Uterus (tissue), 4 donors: Measurements from ENCODE around the gene ZNF618. TPM values are rescaled to one million over a fixed set of nuclear protein-coding genes. Genes with fewer than 3 reads are reported as not detected.

Source experiments
- DNase-seq, 2 donors: peaks; one replicate each; pipeline ENCODE4 v3.0.0-alpha.2; 2019 to 2020
- H3K27ac ChIP-seq, 2 donors: fragments of 200-600 bp; sonication (generic); 1 replicate in 1 of 2; 2 replicates in 1 of 2; pipeline ENCODE4 v1.5.1; 2016 to 2018
- H3K27me3 ChIP-seq, 2 donors: fragments of 200-600 bp; sonication (generic); one replicate each; pipeline ENCODE4 v1.5.1; 2018 to 2019; ENCODE audit warnings: control low read depth in 1 of 2
- H3K36me3 ChIP-seq, 2 donors: fragments of 200-600 bp; sonication (generic); one replicate each; pipeline ENCODE4 v1.5.1; 2019; ENCODE audit warnings: control low read depth in 1 of 2
- H3K4me1 ChIP-seq, 2 donors: fragments of 200-600 bp; sonication (generic); one replicate each; pipeline ENCODE4 v1.5.1; 2018 to 2019; ENCODE audit warnings: control low read depth in 1 of 2
- H3K4me3 ChIP-seq, 2 donors: fragments of 200-600 bp; sonication (generic); 1 replicate in 1 of 2; 2 replicates in 1 of 2; pipeline ENCODE4 v1.5.1; 2018 to 2019; ENCODE audit warnings: mild to moderate bottlenecking in 1 of 2
- H3K9me3 ChIP-seq, 2 donors: fragments of 200-600 bp; sonication (generic); one replicate each; pipeline ENCODE4 v1.5.1; 2019; ENCODE audit warnings: control low read depth in 1 of 2
- POLR2A ChIP-seq, 2 donors: fragments of 450-650 bp; IDR thresholded peaks; one replicate each; pipeline ENCODE4 v1.6.1; 2016; ENCODE audit warnings: antibody characterized with exemption in 2 of 2, mild to moderate bottlenecking in 1 of 2, moderate library complexity in 1 of 2
- intact Hi-C: fragments of 100-400 bp; cut with DNase I; formaldehyde crosslinking; loops from one replicate; pipeline ENCODE4 v1.15.1; 2023; ENCODE audit warnings: low total_unique reads
- total RNA-seq, 4 donors: library from RNA; depleted of rRNA in 3 of 4; stranded (reverse); fragments of >200 nt in 3 of 4; gene quantifications; one replicate each; pipeline versions ENCODE4 v1.1.0 to v1.2.4, GENCODE V29; 2014 to 2023
- TF ChIP-seq, protein P1 (sequence below), 4 experiments: fragments of 200-600 bp in 2 of 4; fragments of 450-650 bp in 2 of 4; sonication (generic) in 2 of 4; IDR thresholded peaks; one replicate each; pipeline ENCODE4 v1.5.1; 2016 to 2019; ENCODE audit warnings: antibody characterized with exemption in 4 of 4, mild to moderate bottlenecking in 2 of 4, moderate library complexity in 1 of 4
- donor health status: DM: yes; HTN: yes; CAD: no.

The ZNF618 gene
- total RNA-seq, 4 donors from 2014 or later: 3.8 to 24.2 (median 12.3) TPM

DNA sequence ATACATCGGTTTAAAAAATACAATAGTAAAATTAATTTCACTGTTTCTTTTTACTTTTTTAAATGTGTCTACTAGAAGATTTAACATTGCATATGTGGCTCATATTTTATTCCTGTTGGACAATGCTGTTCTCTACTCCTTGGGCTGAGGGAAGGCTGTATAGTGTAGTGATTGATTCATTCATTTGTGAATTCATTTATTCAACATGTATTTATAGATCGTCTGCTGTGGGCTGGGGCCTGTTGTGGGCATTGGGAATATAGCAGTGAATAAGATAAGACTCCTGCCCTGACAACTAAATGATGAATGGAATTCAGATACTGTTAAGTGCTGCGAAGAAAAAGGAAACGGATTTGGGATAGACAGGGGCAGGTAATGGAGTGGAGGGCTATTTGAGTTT is 55.7 kb downstream of the ZNF618 start:
- no peak overlapping the region for H3K27ac ChIP-seq
- H3K36me3 ChIP-seq: no peaks in the 10 kb centered on the region
- TF ChIP-seq, protein P1, sequence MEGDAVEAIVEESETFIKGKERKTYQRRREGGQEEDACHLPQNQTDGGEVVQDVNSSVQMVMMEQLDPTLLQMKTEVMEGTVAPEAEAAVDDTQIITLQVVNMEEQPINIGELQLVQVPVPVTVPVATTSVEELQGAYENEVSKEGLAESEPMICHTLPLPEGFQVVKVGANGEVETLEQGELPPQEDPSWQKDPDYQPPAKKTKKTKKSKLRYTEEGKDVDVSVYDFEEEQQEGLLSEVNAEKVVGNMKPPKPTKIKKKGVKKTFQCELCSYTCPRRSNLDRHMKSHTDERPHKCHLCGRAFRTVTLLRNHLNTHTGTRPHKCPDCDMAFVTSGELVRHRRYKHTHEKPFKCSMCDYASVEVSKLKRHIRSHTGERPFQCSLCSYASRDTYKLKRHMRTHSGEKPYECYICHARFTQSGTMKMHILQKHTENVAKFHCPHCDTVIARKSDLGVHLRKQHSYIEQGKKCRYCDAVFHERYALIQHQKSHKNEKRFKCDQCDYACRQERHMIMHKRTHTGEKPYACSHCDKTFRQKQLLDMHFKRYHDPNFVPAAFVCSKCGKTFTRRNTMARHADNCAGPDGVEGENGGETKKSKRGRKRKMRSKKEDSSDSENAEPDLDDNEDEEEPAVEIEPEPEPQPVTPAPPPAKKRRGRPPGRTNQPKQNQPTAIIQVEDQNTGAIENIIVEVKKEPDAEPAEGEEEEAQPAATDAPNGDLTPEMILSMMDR (IDR thresholded peaks at IDR 0.05): no peak
- no peak for TF ChIP-seq POLR2A (IDR thresholded peaks at IDR 0.05)
- no peak overlapping the region for H3K4me3 ChIP-seq
- DNase-seq: no peak
- no peaks in the 10 kb centered on the region for H3K9me3 ChIP-seq
- no peaks in the 10 kb centered on the region for H3K4me1 ChIP-seq
- no peaks in the 10 kb centered on the region for H3K27me3 ChIP-seq
- intact Hi-C loops: no loop called here

DNA sequence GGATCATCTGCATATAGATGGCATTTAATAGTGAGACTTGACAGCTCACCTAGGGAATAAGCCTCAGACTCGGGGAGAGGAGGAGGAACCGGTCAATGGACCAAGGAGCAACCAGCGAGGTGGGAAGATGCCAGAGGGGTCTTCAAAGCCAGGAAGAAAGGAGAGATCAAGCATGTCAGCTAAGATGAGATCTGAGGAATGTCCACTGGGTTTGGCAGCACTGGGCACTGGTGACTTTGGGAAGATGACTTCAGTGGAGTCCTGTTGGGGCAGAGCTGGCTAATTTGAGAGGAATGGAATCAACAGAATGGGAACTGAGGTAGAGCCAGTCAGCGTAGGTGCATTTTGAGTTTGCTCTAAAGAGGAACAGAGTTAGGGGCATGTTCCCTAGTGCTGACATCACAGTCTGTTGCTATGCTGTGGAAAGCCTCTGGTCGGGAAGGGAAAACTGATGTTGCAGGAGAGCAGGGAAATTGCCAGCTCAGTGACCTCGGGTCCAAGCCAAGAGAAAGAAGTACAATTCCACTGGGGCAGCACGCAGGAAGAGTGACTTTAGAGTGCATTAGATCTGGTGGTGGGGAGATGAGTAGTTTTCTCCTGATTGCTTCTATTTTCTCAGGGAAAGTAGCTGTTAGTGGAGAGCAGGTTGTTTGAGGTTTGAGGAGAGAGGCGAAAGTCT is 56.9 kb downstream of the ZNF618 start:
- H3K27ac ChIP-seq: no peak overlapping the region
- no peaks in the 10 kb centered on the region for H3K36me3 ChIP-seq
- no peak for TF ChIP-seq POLR2A (IDR thresholded peaks at IDR 0.05)
- TF ChIP-seq, protein P1 (IDR thresholded peaks at IDR 0.05): no peak
- no peak for DNase-seq
- H3K27me3 ChIP-seq: no peaks in the 10 kb centered on the region
- no peak overlapping the region for H3K4me3 ChIP-seq
- no peaks in the 10 kb centered on the region for H3K9me3 ChIP-seq
- intact Hi-C loops: no loop called here
- H3K4me1 ChIP-seq: no peaks in the 10 kb centered on the region

- H3K4me1 ChIP-seq: no peaks in the 10 kb centered on the region
- no peaks in the 10 kb centered on the region for H3K9me3 ChIP-seq
- H3K27me3 ChIP-seq: no peaks in the 10 kb centered on the region
- intact Hi-C loops: no loop called here
- no peak overlapping the region for H3K27ac ChIP-seq
- no peak for TF ChIP-seq POLR2A (IDR thresholded peaks at IDR 0.05)
- TF ChIP-seq, protein P1 (IDR thresholded peaks at IDR 0.05): no peak
- H3K36me3 ChIP-seq: no peaks in the 10 kb centered on the region
- H3K4me3 ChIP-seq: no peak overlapping the region
- no peak for DNase-seq
Measured at GRCh38 chr9:113933671-113934070, 57.6 kb downstream of the ZNF618 start.

DNA sequence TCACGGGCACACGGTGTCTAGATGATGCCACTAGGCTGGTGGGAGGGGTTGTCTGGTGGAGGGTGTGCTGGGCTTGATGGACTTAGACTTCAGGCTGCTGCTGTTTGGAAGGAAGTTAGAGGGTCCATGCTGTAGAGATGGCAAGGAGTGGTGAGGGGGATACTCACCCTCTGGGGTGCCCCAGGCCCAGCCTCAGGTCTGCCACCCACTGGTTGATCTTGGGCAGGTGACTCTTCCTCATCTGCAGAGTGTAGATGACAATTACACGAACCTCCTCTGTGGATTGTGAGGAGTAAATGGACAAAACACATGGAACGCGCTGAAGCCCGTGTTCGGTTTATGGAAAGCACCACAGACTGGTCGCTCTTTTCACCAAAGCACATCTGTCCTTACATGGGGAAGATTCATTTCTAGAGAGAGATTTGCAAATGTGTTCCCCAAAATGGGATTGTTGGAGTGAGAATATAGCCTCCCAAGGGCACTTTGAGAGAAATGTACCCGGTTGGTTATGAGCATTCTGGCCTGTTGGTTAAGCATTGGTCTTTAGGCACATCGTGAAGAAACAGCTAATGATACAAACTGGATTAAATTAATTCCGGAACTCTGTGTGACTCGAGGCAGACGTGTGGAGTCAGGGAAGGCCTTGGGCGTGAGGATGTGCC is 58.2 kb downstream of the ZNF618 start:
- no peaks in the 10 kb centered on the region for H3K27me3 ChIP-seq
- intact Hi-C loops: no loop called here
- H3K9me3 ChIP-seq: no peaks in the 10 kb centered on the region
- DNase-seq: no peak
- TF ChIP-seq, protein P1 (IDR thresholded peaks at IDR 0.05): no peak
- no peak for TF ChIP-seq POLR2A (IDR thresholded peaks at IDR 0.05)
- no peaks in the 10 kb centered on the region for H3K36me3 ChIP-seq
- H3K27ac ChIP-seq: no peak overlapping the region
- H3K4me3 ChIP-seq: no peak overlapping the region
- no peaks in the 10 kb centered on the region for H3K4me1 ChIP-seq

- intact Hi-C loops: no loop called here
- DNase-seq: no peak
Measured at GRCh38 chr9:113934829-113935676, 58.9 kb downstream of the ZNF618 start.

More at GRCh38 chr9:113934829-113935676, 58.9 kb downstream of the ZNF618 start:
- H3K4me3 ChIP-seq: no peak overlapping the region
- no peak overlapping the region for H3K27ac ChIP-seq
- H3K4me1 ChIP-seq: no peaks in the 10 kb centered on the region
- H3K36me3 ChIP-seq: no peaks in the 10 kb centered on the region
- no peaks in the 10 kb centered on the region for H3K27me3 ChIP-seq
- no peaks in the 10 kb centered on the region for H3K9me3 ChIP-seq
- TF ChIP-seq POLR2A (IDR thresholded peaks at IDR 0.05): no peak
- TF ChIP-seq, protein P1 (IDR thresholded peaks at IDR 0.05): no peak
